ENCODE results near the gene RGS6. TPM values are rescaled to one million over a fixed set of nuclear protein-coding genes. Genes with fewer than 3 reads are reported as not detected.

Gene RGS6
- total and polyA plus RNA-seq, 7 donors, result 0.19 to 1.6 (median 0.42) TPM

DNA sequence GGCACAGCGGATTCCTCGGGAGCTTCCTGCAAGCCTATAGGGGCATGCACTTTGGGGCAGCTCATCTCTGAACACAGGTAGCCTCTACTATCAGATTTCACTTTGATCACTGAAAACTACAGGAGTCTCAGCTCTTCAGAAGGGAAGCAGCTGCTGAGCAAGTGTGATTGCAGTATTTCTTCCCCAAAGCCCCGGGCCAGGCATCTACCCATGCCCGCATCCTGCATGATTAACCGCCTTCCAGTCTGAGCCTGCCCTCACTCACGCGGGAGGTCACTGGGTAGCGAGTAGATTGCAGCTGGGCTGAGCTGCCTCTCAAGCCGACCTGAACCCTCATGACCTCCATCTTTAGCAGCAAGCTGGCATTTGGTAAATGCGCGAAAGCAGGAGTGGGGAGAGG, 627.0 kb downstream of the RGS6 start:
- Histone ChIP-seq H3K27ac (no peak overlapping the region), H3K4me3 (no peak overlapping the region), H3K27me3 (ENCODE audit: insufficient read depth in 3 of 3, low read length in 2 of 3) (no peaks in the 10 kb centered on the region), H3K36me3 (ENCODE audit: insufficient read depth in 1 of 2, low read depth in 1 of 2) (no peaks in the 10 kb centered on the region), H3K4me1 (peaks cover 15% of the 10 kb centered on the region), H3K9me3 (no peaks in the 10 kb centered on the region)
- intact Hi-C loops (cut with DNase I), result no loop called here
- DNase-seq, result no peak
- 46 to 48% (median 46%) methylated on average over 11 of the region's 11 CpGs for WGBS, 3 donors
- ATAC-seq, result peak; percentile 19 to 50 (median 32)
- TF ChIP-seq, protein P1, sequence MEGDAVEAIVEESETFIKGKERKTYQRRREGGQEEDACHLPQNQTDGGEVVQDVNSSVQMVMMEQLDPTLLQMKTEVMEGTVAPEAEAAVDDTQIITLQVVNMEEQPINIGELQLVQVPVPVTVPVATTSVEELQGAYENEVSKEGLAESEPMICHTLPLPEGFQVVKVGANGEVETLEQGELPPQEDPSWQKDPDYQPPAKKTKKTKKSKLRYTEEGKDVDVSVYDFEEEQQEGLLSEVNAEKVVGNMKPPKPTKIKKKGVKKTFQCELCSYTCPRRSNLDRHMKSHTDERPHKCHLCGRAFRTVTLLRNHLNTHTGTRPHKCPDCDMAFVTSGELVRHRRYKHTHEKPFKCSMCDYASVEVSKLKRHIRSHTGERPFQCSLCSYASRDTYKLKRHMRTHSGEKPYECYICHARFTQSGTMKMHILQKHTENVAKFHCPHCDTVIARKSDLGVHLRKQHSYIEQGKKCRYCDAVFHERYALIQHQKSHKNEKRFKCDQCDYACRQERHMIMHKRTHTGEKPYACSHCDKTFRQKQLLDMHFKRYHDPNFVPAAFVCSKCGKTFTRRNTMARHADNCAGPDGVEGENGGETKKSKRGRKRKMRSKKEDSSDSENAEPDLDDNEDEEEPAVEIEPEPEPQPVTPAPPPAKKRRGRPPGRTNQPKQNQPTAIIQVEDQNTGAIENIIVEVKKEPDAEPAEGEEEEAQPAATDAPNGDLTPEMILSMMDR (IDR thresholded peaks at IDR 0.05), result no peak

DNA sequence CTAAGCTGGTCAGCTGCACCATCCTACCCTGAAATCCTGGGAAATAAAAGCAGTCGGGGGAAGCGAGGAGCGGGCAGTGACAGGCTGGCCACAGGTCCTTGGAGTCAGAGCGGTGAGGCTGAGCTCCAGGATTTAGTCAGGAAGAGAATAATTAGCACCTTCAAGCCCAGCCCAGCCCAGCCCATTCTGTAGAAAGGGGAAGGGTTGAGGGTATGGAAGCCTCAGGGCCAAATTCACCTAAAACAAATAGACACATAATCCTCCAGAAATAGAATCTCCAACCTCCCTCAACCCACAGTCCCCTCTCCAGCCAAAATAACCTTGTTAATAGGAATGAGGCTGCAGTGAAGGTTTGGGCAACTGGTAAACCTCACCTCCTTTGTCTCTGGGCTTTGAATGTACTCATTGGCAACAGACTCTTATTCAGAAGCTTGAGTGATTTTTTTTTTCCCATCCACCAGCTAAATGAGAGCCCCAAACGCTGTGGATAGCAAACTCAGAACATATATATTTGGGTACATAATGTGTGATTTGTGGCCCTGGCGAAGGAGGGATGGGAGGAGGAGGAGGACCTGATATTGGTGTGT, 627.5 kb downstream of the RGS6 start:
- Histone ChIP-seq H3K9me3 (no peaks in the 10 kb centered on the region), H3K27ac (no peak overlapping the region), H3K4me3 (no peak overlapping the region), H3K4me1 (peaks cover 15% of the 10 kb centered on the region), H3K36me3 (ENCODE audit: insufficient read depth in 1 of 2, low read depth in 1 of 2) (no peaks in the 10 kb centered on the region), H3K27me3 (ENCODE audit: insufficient read depth in 3 of 3, low read length in 2 of 3) (no peaks in the 10 kb centered on the region)
- 79 to 83% (median 81%) methylated on average over 6 of the region's 6 CpGs for WGBS, 3 donors
- no peak for DNase-seq
- TF ChIP-seq, protein P1 (IDR thresholded peaks at IDR 0.05), result no peak
- peak in 2 of 4 donors; percentile 5 to 8 for ATAC-seq
- intact Hi-C loops (cut with DNase I), result no loop called here

DNA sequence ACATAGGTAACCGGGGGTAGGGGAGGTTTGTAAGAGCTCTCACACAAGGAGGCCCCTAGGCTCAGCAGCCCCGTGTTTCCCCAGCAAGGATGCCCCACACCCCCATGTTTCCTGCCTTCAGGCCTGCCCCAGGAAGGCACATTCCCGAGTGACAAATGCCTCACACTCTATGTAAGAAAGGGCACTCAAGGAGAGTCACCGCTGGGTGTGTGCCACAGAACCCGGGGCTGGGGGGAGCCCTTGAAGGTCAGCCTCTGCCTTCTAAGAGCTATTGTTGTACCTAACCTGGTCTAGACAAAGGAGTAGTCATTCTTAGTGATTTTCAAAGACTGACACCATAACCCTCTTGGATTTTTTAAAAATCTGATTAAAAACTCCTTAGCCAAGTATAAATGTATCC, 628.1 kb downstream of the RGS6 start:
- intact Hi-C loops (cut with DNase I), result no loop called here
- Histone ChIP-seq H3K9me3 (no peaks in the 10 kb centered on the region), H3K27me3 (ENCODE audit: insufficient read depth in 3 of 3, low read length in 2 of 3) (no peaks in the 10 kb centered on the region), H3K36me3 (ENCODE audit: insufficient read depth in 1 of 2, low read depth in 1 of 2) (no peaks in the 10 kb centered on the region), H3K4me1 (peaks cover 15% of the 10 kb centered on the region), H3K4me3 (no peak overlapping the region), H3K27ac (no peak overlapping the region)
- ATAC-seq (no peak), DNase-seq (no peak)
- TF ChIP-seq, protein P1 (IDR thresholded peaks at IDR 0.05), result no peak
- 48 to 56% (median 56%) methylated on average over 5 of the region's 5 CpGs for WGBS, 3 donors

DNA sequence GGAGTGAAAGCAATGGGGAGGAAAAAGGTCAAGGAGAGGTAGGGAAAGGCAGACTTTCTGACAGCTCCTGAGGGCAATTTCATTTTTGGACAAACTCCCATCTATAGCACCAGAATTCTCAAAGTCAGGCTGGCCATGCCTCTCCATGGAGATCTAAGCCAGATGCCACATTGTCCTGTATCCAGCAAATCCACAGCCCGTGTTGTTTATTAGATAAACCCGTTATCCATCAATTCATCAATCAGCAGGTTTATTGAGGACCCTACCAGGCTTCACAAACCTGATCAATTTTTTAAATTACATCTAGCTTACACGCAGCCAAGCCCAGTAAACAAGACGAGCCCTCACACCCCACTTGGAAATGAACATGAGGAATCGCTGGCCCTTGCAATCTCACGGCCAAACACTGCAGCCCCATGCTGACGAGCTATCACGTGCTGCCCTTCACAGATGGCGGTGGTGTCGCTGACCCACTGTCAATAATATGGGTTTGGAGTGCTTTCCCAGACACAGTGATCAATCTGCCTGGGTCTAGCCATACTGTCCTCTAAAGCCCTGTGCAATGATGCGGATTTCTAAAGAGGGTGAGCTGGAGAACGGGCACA, 628.8 kb downstream of the RGS6 start:
- Histone ChIP-seq H3K36me3 (ENCODE audit: insufficient read depth in 1 of 2, low read depth in 1 of 2) (no peaks in the 10 kb centered on the region), H3K4me3 (no peak overlapping the region), H3K9me3 (no peaks in the 10 kb centered on the region), H3K27me3 (ENCODE audit: insufficient read depth in 3 of 3, low read length in 2 of 3) (no peaks in the 10 kb centered on the region), H3K4me1 (peaks cover 21% of the 10 kb centered on the region), H3K27ac (no peak overlapping the region)
- WGBS, 3 donors, result 96% methylated on average over 12 of the region's 12 CpGs
- DNase-seq (no peak), ATAC-seq (no peak)
- TF ChIP-seq, protein P1 (IDR thresholded peaks at IDR 0.05), result no peak
- intact Hi-C loops (cut with DNase I), result no loop called here

DNA sequence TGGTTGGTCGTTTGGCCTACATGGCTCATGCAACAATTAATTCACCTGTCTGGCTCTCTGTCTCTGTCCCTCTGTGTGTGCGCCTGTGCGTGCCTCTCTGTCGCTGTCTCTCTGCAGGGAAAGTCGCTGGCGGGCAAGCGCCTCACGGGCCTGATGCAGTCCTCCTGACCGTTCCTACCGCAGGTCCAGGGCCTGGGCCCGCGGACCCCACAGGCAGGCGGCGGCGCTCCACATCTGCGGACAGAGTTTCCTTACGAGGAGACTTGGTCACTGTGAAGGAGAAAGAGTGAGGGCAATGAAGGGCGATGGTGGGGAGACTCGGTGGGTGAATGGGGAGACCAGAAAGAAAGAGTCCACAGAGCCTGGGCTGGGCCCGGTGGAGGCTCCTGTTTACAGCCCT, 630.1 kb downstream of the RGS6 start:
- Histone ChIP-seq H3K27ac (no peak overlapping the region), H3K36me3 (ENCODE audit: insufficient read depth in 1 of 2, low read depth in 1 of 2) (no peaks in the 10 kb centered on the region), H3K9me3 (no peaks in the 10 kb centered on the region), H3K27me3 (ENCODE audit: insufficient read depth in 3 of 3, low read length in 2 of 3) (no peaks in the 10 kb centered on the region), H3K4me1 (peaks cover 21% of the 10 kb centered on the region), H3K4me3 (no peak overlapping the region)
- DNase-seq (no peak), ATAC-seq (no peak)
- TF ChIP-seq, protein P1 (IDR thresholded peaks at IDR 0.05), result no peak
- intact Hi-C loops (cut with DNase I), result no loop called here
- 96% methylated on average over 20 of the region's 20 CpGs for WGBS, 3 donors
